ENCODE measurements around the gene ZFC3H1. TPM values are rescaled to one million over a fixed set of nuclear protein-coding genes. Genes with fewer than 3 reads are reported as not detected.

Gene ZFC3H1
- total and polyA plus RNA-seq, 2 donors (not counting 3 experiments of a cell fraction or from before 2014, with no cell fraction given) = 23.6 to 60.4 TPM

DNA sequence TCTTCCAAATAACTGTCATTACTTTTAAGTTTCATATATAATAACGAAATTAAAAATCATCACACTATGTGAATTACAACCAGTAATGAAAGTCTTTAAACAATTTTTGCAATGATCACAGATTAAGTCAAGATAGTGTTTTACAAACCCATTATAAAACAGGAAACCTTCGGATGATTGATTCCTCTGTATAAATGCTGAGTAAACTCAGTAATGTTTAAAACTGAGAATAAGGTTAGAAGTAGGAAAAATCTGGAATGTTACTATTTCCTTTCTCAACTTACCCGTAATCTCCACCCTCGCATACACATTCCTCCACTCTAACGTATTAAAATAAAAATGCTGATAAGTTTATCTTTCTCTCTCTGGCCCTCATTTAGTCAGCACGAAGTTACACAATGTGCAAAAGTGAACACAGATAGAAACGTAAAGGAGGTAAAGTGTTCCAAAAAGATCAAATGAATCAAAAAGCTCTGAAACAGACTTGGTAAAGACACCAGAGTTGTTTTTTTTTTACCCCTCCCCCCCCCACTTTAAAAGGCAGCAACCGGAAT, 1.6 kb downstream of the ZFC3H1 start:
- no peak for FAIRE-seq
- dilution Hi-C loops (cut with MboI; ENCODE audit: extremely low pct_ligation_motif_present, low sequenced_read_pairs) = no loop called here

More for the DNA sequence above, 1.6 kb downstream of the ZFC3H1 start:
- Histone ChIP-seq H3K4me2 (ENCODE audit: insufficient read depth, low read length) (peak overlapping the region; percentile 98), H2AFZ (ENCODE audit: low read depth, low read length) (no peak overlapping the region), H3K9me1 (replicated peaks; ENCODE audit: control insufficient read depth, extremely low read depth, insufficient read depth, low read length) (no peaks in the 10 kb centered on the region), H3K27ac (ENCODE audit: insufficient read depth, low read depth, low read length) (peak overlapping the region; percentile 56), H3K4me3 (replicated peaks in 1 of 3; ENCODE audit: insufficient read depth in 1 of 3, low read depth in 1 of 3, low read length in 3 of 3) (peak overlapping the region; percentile 81 to 98 (median 92)), H3K9me3 (replicated peaks; ENCODE audit: control insufficient read depth, insufficient read depth, low read length) (no peaks in the 10 kb centered on the region), H3K4me1 (ENCODE audit: control insufficient read depth, extremely low read depth, insufficient read depth, low read length) (peaks cover 17% of the 10 kb centered on the region), H3K27me3 (ENCODE audit: control insufficient read depth in 2 of 2, insufficient read depth in 2 of 2, low read length in 2 of 2) (no peaks in the 10 kb centered on the region), H3K36me3 (ENCODE audit: control insufficient read depth in 2 of 2, extremely low read depth in 1 of 2, insufficient read depth in 2 of 2, low read length in 2 of 2) (peaks cover 1 to 10% of the 10 kb centered on the region in 2 experiments), H3K9ac (replicated peaks; ENCODE audit: extremely low read depth, insufficient read depth, low read length) (peak overlapping the region; percentile 75), H4K20me1 (replicated peaks; ENCODE audit: control insufficient read depth, extremely low read depth, insufficient read depth, low read length) (no peaks in the 10 kb centered on the region), H3K79me2 (ENCODE audit: control insufficient read depth, insufficient read depth, low read length) (peaks cover 69% of the 10 kb centered on the region)
- POLR2A ChIA-PET = interaction anchor here (0.7 kb wide), 1 partner anchor 42 kb away, joined by 11 read pairs; no protein-coding TSS in a partner anchor
- CTCF ChIA-PET = interaction anchor here (1.6 to 4.3 kb wide), 3 partner anchors 24 to 35 kb away, joined by 8 to 36 read pairs (median 33); partner anchors contain the start of gene TMEM19
- TF ChIP-seq, protein P1, sequence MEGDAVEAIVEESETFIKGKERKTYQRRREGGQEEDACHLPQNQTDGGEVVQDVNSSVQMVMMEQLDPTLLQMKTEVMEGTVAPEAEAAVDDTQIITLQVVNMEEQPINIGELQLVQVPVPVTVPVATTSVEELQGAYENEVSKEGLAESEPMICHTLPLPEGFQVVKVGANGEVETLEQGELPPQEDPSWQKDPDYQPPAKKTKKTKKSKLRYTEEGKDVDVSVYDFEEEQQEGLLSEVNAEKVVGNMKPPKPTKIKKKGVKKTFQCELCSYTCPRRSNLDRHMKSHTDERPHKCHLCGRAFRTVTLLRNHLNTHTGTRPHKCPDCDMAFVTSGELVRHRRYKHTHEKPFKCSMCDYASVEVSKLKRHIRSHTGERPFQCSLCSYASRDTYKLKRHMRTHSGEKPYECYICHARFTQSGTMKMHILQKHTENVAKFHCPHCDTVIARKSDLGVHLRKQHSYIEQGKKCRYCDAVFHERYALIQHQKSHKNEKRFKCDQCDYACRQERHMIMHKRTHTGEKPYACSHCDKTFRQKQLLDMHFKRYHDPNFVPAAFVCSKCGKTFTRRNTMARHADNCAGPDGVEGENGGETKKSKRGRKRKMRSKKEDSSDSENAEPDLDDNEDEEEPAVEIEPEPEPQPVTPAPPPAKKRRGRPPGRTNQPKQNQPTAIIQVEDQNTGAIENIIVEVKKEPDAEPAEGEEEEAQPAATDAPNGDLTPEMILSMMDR (IDR thresholded peaks at IDR 0.05; ENCODE audit: extremely low read depth in 1 of 2, insufficient read depth in 1 of 2, low read depth in 1 of 2, low read length in 2 of 2) = no peak
- TF ChIP-seq POLR2AphosphoS5 (IDR thresholded peaks at IDR 0.05; ENCODE audit: insufficient read depth, low read depth, low read length) (no peak), MAX (IDR thresholded peaks at IDR 0.05; ENCODE audit: insufficient read depth, insufficient read length) (no peak), JUN (IDR thresholded peaks at IDR 0.05; ENCODE audit: borderline replicate concordance, insufficient read depth, insufficient read length, low read depth) (no peak), MYC (IDR thresholded peaks at IDR 0.05; ENCODE audit: low read depth, low read length) (no peak), GATA2 (IDR thresholded peaks at IDR 0.05; ENCODE audit: insufficient read depth, insufficient read length, low read depth, low read length) (no peak), FOS (IDR thresholded peaks at IDR 0.05; ENCODE audit: borderline replicate concordance, insufficient read depth, low read length) (no peak), POLR2A (IDR thresholded peaks at IDR 0.05; ENCODE audit: low read depth, low read length) (no peak), EZH2 (IDR thresholded peaks at IDR 0.05; ENCODE audit: borderline replicate concordance, low read depth, low read length, severe bottlenecking) (no peak)
- TSS peak; percentile 23 for BruUV-seq (replicated peaks)
- DNase-seq (ENCODE audit: low read depth, low spot score) = peak; percentile 54
- intact Hi-C loops (cut with micrococcal nuclease) = loop anchor here (2.0 kb wide), 2 partner anchors 23 to 85 kb away; no protein-coding TSS in a partner anchor
